GM19468 (cell line): Measurements from ENCODE around the gene SKP2.
"Not testable (repeated sequence)": the region's sequence is repeated elsewhere in the genome, so short reads cannot be mapped to it uniquely, and the experiment has no call there.

ENCODE experiments used
- ATAC-seq: cut with Tn5 transposase; IDR thresholded peaks from one replicate; pipeline ENCODE4 v1.9.1; 2021; ENCODE audit warnings: mild to moderate bottlenecking, moderate library complexity, moderate number of reproducible peaks; ENCODE audit not compliant: unreplicated experiment; ENCODE audit errors: extremely low read depth

SKP2 gene

GRCh38 chr5:36156121-36156601 lies 4.2 kb downstream of the SKP2 start:
- no peak for ATAC-seq

GRCh38 chr5:36156619-36157018 lies 4.7 kb downstream of the SKP2 start:
- no peak for ATAC-seq

- no peak for ATAC-seq
Measured at GRCh38 chr5:36158144-36158543, 6.2 kb downstream of the SKP2 start.

GRCh38 chr5:36160617-36161016 lies 8.7 kb downstream of the SKP2 start:
- ATAC-seq = no peak

GRCh38 chr5:36161361-36161760 lies 9.4 kb downstream of the SKP2 start:
- no peak for ATAC-seq

GRCh38 chr5:36162810-36163486 lies 11.0 kb downstream of the SKP2 start:
- ATAC-seq = no peak

GRCh38 chr5:36164461-36164860 lies 12.6 kb downstream of the SKP2 start:
- ATAC-seq = no peak

- no peak for ATAC-seq
Measured at GRCh38 chr5:36168737-36169136, 16.8 kb downstream of the SKP2 start.

GRCh38 chr5:36170832-36171424 lies 19.0 kb downstream of the SKP2 start:
- ATAC-seq = no peak

- ATAC-seq = no peak
Measured at GRCh38 chr5:36172599-36172998, 20.7 kb downstream of the SKP2 start.

GRCh38 chr5:36173426-36173825 lies 21.5 kb downstream of the SKP2 start:
- ATAC-seq = no peak

GRCh38 chr5:36174119-36174518 lies 22.2 kb downstream of the SKP2 start:
- ATAC-seq = no peak

- ATAC-seq = no peak
Measured at GRCh38 chr5:36175043-36175442, 23.1 kb downstream of the SKP2 start.

- peak; percentile 71 for ATAC-seq
Measured at GRCh38 chr5:36177154-36177553, 25.2 kb downstream of the SKP2 start.

GRCh38 chr5:36177715-36178523 lies 26.0 kb downstream of the SKP2 start:
- ATAC-seq = no peak

GRCh38 chr5:36178524-36178890 lies 26.6 kb downstream of the SKP2 start:
- no peak for ATAC-seq

- no peak for ATAC-seq
Measured at GRCh38 chr5:36179950-36180349, 28.0 kb downstream of the SKP2 start.

- no peak for ATAC-seq
Measured at GRCh38 chr5:36180556-36181350, 28.8 kb downstream of the SKP2 start.

GRCh38 chr5:36181774-36182173 lies 29.9 kb downstream of the SKP2 start:
- ATAC-seq = no peak

- not testable (repeated sequence) for ATAC-seq
Measured at GRCh38 chr5:36184408-36184807, 32.5 kb downstream of the SKP2 start.
